CD14-positive monocyte (primary cell): ENCODE results near the gene SLC22A16. TPM values are rescaled to one million over a fixed set of nuclear protein-coding genes. Genes with fewer than 3 reads are reported as not detected.

Experiments used
- DNase-seq, 3 donors: peaks; one replicate each; pipeline ENCODE4 v3.0.0-alpha.2; 2011 to 2022
- H2AFZ ChIP-seq: 2 replicates; pipeline ENCODE4 v1.6.0; 2012; ENCODE audit warnings: mild to moderate bottlenecking, low read depth, low read length, inconsistent platforms; ENCODE audit not compliant: insufficient read depth, poor library complexity, severe bottlenecking
- H3K27ac ChIP-seq, 2 donors: 1 replicate in 1 of 2; 2 replicates in 1 of 2; pipeline ENCODE4 v1.5.1; 2012 to 2013; ENCODE audit warnings: low read length in 2 of 2, control low read depth in 1 of 2, inconsistent platforms in 1 of 2, low read depth in 1 of 2, mild to moderate bottlenecking in 1 of 2
- H3K27me3 ChIP-seq, 2 donors: one replicate each; pipeline versions ENCODE4 v1.6.0 to v1.6.1; 2011 to 2013; ENCODE audit warnings: low read length in 2 of 2; ENCODE audit not compliant: control insufficient read depth in 2 of 2, insufficient read depth in 2 of 2
- H3K36me3 ChIP-seq, 2 donors: replicated peaks in 1 of 2; 1 replicate in 1 of 2; 2 replicates in 1 of 2; pipeline versions ENCODE4 v1.5.1 to v1.6.1; 2012 to 2013; ENCODE audit warnings: low read length in 2 of 2, control low read depth in 1 of 2, inconsistent platforms in 1 of 2, mild to moderate bottlenecking in 1 of 2; ENCODE audit not compliant: insufficient read depth in 2 of 2, control insufficient read depth in 1 of 2
- H3K4me1 ChIP-seq, 2 donors: 1 replicate in 1 of 2; 2 replicates in 1 of 2; pipeline versions ENCODE4 v1.5.1 to v1.6.1; 2012 to 2013; ENCODE audit warnings: low read length in 2 of 2, control low read depth in 1 of 2, inconsistent platforms in 1 of 2, mild to moderate bottlenecking in 1 of 2, moderate library complexity in 1 of 2; ENCODE audit not compliant: insufficient read depth in 2 of 2, control insufficient read depth in 1 of 2
- H3K4me2 ChIP-seq: replicated peaks from 2 replicates; pipeline ENCODE3; 2012; ENCODE audit warnings: low read length, moderate library complexity, mild to moderate bottlenecking; ENCODE audit not compliant: poor library complexity, severe bottlenecking; ENCODE audit errors: extremely low read depth
- H3K4me3 ChIP-seq, 3 experiments: fragments of 200-600 bp in 1 of 3; sonication (generic) in 1 of 3; replicated peaks in 1 of 3; 1 replicate in 2 of 3; 2 replicates in 1 of 3; pipeline ENCODE4 v1.5.1; 2011 to 2013; ENCODE audit warnings: low read length in 3 of 3, mild to moderate bottlenecking in 3 of 3, control low read depth in 2 of 3, low read depth in 2 of 3, inconsistent platforms in 1 of 3, moderate library complexity in 1 of 3
- H3K79me2 ChIP-seq: 2 replicates; pipeline ENCODE4 v1.6.0; 2012; ENCODE audit warnings: mild to moderate bottlenecking, control low read depth, inconsistent platforms, low read length, moderate library complexity; ENCODE audit not compliant: insufficient read depth
- H3K9ac ChIP-seq: 2 replicates; pipeline ENCODE4 v1.6.0; 2017; ENCODE audit warnings: low read length, mild to moderate bottlenecking; ENCODE audit not compliant: insufficient read depth, poor library complexity, severe bottlenecking
- H3K9me3 ChIP-seq, 2 donors: replicated peaks in 1 of 2; 1 replicate in 1 of 2; 2 replicates in 1 of 2; pipeline versions ENCODE4 v1.5.1 to v1.6.1; 2012 to 2013; ENCODE audit warnings: low read length in 2 of 2, control low read depth in 1 of 2; ENCODE audit not compliant: control insufficient read depth in 1 of 2, insufficient read depth in 1 of 2
- H4K20me1 ChIP-seq: 2 replicates; pipeline ENCODE4 v1.6.0; 2012; ENCODE audit warnings: mild to moderate bottlenecking, low read length, control low read depth, moderate library complexity; ENCODE audit not compliant: insufficient read depth
- H3K27ac Mint-ChIP-seq, 7 donors: one replicate each; pipeline ENCODE4 v1.8.0; 2020; ENCODE audit warnings: mild to moderate bottlenecking in 7 of 7, mixed read lengths in 7 of 7, moderate library complexity in 6 of 7, inconsistent platforms in 2 of 7
- H3K27me3 Mint-ChIP-seq, 3 donors: one replicate each; pipeline ENCODE4 v1.8.0; 2021 to 2022; ENCODE audit warnings: low read depth in 3 of 3, mild to moderate bottlenecking in 3 of 3, mixed read lengths in 3 of 3, moderate library complexity in 3 of 3, inconsistent platforms in 1 of 3
- H3K36me3 Mint-ChIP-seq, 2 donors: one replicate each; pipeline ENCODE4 v1.8.0; 2020; ENCODE audit warnings: mixed read lengths in 2 of 2, inconsistent platforms in 1 of 2, mild to moderate bottlenecking in 1 of 2
- H3K4me1 Mint-ChIP-seq: one replicate; pipeline ENCODE4 v1.8.0; 2020; ENCODE audit warnings: mild to moderate bottlenecking, mixed read lengths
- H3K4me3 Mint-ChIP-seq, 2 donors: one replicate each; pipeline ENCODE4 v1.8.0; 2020; ENCODE audit warnings: mild to moderate bottlenecking in 2 of 2, mixed read lengths in 2 of 2, moderate library complexity in 1 of 2
- H3K9me3 Mint-ChIP-seq, 7 donors: one replicate each; pipeline ENCODE4 v1.8.0; 2020 to 2022; ENCODE audit warnings: mixed read lengths in 7 of 7, mild to moderate bottlenecking in 6 of 7, moderate library complexity in 6 of 7, inconsistent platforms in 2 of 7
- CTCF ChIP-seq: fragments of 200-600 bp; IDR thresholded peaks from one replicate; pipeline ENCODE4 v1.8.0; 2022; ENCODE audit warnings: antibody characterized with exemption, mild to moderate bottlenecking
- WGBS: methylation state at CpG from one replicate; pipeline ENCODE4 v1.1.5; 2013; ENCODE audit warnings: missing lambda C conversion rate; ENCODE audit not compliant: insufficient coverage; 5-methylcytosine and 5-hydroxymethylcytosine counted together
- intact Hi-C, 2 donors: fragments of 100-400 bp; cut with micrococcal nuclease; formaldehyde crosslinking; loops; one replicate each; pipeline versions ENCODE4 v1.15.0 to v1.15.1; 2023
- polyA plus RNA-seq, 3 donors: library from polyadenylated mRNA; depleted of rRNA in 1 of 3; unstranded in 2 of 3; stranded (reverse) in 1 of 3; fragments of 300-500 nt in 2 of 3; fragments of >200 nt in 1 of 3; fragmentation: Illumina TruSeq in 2 of 3; gene quantifications; 1 replicate in 2 of 3; 2 replicates in 1 of 3; pipeline ENCODE4 v1.2.3, GENCODE V29; 2012 to 2021

SLC22A16 gene
- polyA plus RNA-seq, 3 donors = 1.8 to 15.6 (median 4.0) TPM

GRCh38 chr6:110491299-110491643, 14.9 kb upstream of the SLC22A16 start:
- TF ChIP-seq CTCF = no peak
- H3K4me1 ChIP-seq = peaks cover 0 to 3% of the 10 kb centered on the region in 2 donors
- H3K79me2 ChIP-seq = no peaks in the 10 kb centered on the region
- no peak overlapping the region for H3K4me3 ChIP-seq
- no peaks in the 10 kb centered on the region for H3K27me3 ChIP-seq
- peaks cover 0 to 5% (median 0%) of the 10 kb centered on the region in 3 donors for H3K27me3 Mint-ChIP-seq
- H3K9ac ChIP-seq = no peak overlapping the region
- peaks cover 0 to 4% (median 0%) of the 10 kb centered on the region in 7 donors for H3K9me3 Mint-ChIP-seq
- H3K36me3 ChIP-seq = no peaks in the 10 kb centered on the region
- H3K36me3 Mint-ChIP-seq = peaks cover 0 to 6% of the 10 kb centered on the region in 2 donors
- H3K4me2 ChIP-seq = no peak overlapping the region
- intact Hi-C loops = no loop called here
- no peak for DNase-seq
- no CpG with 5 or more reads among the region's 3 CpGs for WGBS
- H3K27ac ChIP-seq = no peak overlapping the region
- no peak overlapping the region for H3K27ac Mint-ChIP-seq
- peaks cover 13% of the 10 kb centered on the region for H3K4me1 Mint-ChIP-seq
- H4K20me1 ChIP-seq = no peaks in the 10 kb centered on the region
- no peaks in the 10 kb centered on the region for H3K9me3 ChIP-seq
- H3K4me3 Mint-ChIP-seq = no peak overlapping the region
- no peak overlapping the region for H2AFZ ChIP-seq

GRCh38 chr6:110490110-110490509, 13.7 kb upstream of the SLC22A16 start:
- intact Hi-C loops = no loop called here
- H3K4me2 ChIP-seq = no peak overlapping the region
- H2AFZ ChIP-seq = peak overlapping the region; percentile 3
- H3K9me3 Mint-ChIP-seq = peaks cover 0 to 5% (median 0%) of the 10 kb centered on the region in 7 donors
- 82% methylated on average over 2 of the region's 3 CpGs for WGBS
- H3K36me3 Mint-ChIP-seq = peaks cover 0 to 6% of the 10 kb centered on the region in 2 donors
- H3K4me1 Mint-ChIP-seq = peaks cover 25% of the 10 kb centered on the region
- H4K20me1 ChIP-seq = no peaks in the 10 kb centered on the region
- H3K27me3 ChIP-seq = no peaks in the 10 kb centered on the region
- no peaks in the 10 kb centered on the region for H3K36me3 ChIP-seq
- H3K27ac Mint-ChIP-seq = no peak overlapping the region
- H3K4me3 Mint-ChIP-seq = no peak overlapping the region
- no peaks in the 10 kb centered on the region for H3K9me3 ChIP-seq
- no peak overlapping the region for H3K27ac ChIP-seq
- no peaks in the 10 kb centered on the region for H3K79me2 ChIP-seq
- peaks cover 0 to 5% (median 0%) of the 10 kb centered on the region in 3 donors for H3K27me3 Mint-ChIP-seq
- TF ChIP-seq CTCF = no peak
- H3K4me1 ChIP-seq = peaks cover 6 to 15% of the 10 kb centered on the region in 2 donors
- no peak overlapping the region for H3K4me3 ChIP-seq
- no peak overlapping the region for H3K9ac ChIP-seq
- no peak for DNase-seq
